Stimulated activated CD8-positive, alpha-beta memory T cell treated with anti-CD3 and anti-CD28 coated beads, Interleukin-4, amount 100 ng/mL, for 48 hours (primary cell): ENCODE measurements around the gene NEAT1.
"Not testable (repeated sequence)": the region's sequence is repeated elsewhere in the genome, so short reads cannot be mapped to it uniquely, and the experiment has no call there.

Source experiments
- DNase-seq: peaks from one replicate; pipeline ENCODE4 v3.0.0-alpha.2; 2020

Gene NEAT1

DNA sequence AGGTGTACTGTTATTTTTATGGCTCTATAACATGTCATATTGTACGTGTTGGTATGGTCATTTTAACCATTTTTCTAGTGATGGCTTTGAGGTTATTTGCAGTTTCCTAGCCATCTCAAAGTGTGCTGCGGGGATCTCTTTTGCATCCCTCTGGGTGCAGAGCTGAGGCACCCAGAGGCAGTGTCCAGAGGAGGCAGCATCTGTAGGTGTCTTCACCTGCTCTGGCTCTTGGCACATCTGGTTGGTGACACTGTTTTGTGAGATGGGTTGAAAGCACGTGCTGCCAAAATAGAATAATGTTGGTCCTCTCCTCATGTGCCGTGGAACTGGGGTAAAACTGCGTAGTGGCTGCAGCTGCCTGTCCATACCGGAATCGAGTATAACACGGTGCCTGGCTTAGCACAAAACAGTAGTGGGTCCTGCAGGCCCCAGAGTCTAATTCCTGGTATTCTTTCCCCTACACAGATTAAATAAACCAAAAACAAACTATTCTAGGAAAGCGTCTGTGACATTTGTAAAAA lies 12.9 kb downstream of the NEAT1 start:
- no peak for DNase-seq

DNA sequence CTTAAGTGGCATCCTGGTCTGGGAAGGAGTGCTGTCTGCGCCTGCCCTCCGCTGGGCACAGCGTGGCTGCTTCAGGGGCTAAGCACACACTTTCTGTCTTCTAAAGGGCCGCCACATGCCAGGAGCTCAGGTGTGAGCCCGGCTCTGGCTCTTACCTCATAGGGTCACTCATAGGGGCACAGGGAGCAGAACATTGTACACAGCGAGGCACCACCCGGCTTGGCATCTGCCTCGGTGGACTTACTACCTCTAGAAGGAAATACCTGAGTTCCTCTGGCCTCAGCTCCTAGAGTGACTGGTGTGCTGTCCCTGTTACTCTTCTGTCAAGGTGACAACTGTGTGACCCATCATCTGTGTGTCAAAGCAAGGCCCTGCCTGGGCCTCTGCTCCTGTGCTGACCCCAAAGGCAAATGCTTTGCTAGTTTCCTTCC lies 13.4 kb downstream of the NEAT1 start:
- peak; percentile 25 for DNase-seq

DNA sequence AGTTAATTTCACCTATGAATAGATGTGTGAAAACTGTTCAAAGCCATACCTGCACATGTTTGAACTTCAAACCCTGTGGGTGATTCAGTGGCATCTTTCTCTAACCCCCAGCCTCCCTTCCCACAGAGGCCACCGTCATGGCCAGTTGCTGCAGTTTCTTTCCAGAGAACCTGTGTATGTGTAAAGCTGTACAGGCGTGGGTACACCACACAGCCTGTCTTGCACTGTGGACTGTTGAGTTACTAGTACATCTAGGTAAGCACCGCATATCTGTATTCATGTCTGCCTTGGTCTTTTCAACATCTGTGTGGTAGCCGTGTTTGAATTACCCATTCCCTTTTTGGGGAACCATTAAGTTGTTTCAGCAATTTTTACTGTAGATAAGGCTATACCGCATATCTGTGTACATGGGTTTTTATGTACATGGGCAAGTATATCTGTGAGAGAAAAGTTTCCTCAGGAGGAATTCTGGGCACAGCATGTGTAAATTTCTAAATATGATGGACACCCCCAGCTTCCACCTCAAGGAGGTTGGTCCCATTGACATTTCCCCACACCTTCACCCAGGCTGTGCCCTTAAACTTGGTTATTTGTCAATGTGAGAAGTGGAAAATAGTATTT lies 13.9 kb downstream of the NEAT1 start:
- DNase-seq, result no peak

DNA sequence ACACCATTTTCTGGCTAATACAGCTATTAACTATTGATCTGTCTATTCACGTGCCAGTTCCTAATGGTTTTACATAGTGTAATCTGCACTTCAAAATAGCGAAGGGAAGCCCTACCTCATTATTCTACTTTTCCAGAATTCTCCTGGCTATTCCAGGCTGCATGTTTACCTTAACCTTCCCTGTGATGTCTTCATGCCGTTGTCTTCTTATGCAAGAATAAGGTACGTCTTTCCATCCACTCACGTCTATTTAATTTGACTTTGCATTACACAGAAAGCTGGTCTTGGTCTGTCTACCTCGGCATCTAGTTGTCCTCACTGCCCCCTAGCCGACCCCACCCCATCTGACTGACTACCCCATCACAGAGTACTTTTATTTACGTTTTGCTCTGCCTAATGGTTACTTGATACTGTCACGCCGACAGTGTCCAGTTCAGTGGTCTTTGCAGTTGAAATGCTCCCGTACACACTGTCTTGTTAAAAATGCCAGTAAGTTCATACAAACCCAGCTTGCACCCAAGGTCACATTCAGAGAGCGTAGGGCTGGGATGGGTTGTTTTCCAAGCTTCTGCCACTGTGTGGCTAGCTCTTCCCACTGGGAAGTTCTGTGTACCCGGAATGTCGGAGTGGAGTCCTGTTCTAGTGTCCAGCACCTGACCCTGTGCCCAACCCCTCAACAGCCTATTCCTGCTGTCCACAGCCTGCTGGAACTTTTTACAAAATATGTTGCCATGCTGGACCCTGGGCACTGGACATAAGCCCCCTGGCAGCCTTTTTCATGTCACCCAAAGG lies 15.0 kb downstream of the NEAT1 start:
- DNase-seq, result no peak

DNA sequence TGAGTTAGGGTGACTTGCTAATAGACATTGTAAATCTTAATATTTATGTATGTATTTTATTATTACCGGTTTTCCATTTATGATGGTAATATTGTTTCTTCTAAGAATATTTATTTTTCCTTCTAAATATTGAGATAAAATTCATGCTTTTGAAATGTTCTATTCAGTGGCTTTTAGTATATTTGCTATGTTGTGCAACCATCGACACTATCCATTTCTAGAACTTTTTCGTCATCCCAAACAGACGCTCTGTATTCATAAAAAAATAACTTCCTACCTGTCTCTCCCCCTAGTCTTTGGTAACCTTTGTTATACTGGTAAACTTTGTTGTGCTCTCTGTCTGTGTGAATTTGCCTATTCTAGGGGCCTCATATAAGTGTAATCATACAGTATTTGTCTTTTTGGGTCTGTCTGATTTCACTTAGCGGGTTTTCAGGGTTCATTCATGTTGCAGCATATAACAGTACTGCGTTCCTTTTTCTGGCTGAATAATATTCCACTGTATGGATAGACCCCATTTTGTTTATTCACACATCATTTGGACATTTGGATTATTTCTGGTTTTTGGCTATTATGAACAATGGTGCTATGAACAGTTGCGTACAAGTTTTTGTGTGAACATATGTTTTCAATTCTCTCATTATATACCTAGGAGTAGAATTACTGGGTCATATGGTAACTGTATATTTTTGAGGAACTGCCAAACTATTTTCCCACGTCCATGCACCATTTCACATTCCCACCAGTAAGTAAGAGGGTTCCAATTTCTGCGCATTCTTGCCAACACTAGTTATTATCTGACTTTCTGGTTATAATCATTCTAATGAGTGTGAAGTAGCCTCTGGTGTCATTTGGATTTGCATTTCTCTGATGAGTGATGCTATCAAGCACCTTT lies 15.9 kb downstream of the NEAT1 start:
- no peak for DNase-seq

DNA sequence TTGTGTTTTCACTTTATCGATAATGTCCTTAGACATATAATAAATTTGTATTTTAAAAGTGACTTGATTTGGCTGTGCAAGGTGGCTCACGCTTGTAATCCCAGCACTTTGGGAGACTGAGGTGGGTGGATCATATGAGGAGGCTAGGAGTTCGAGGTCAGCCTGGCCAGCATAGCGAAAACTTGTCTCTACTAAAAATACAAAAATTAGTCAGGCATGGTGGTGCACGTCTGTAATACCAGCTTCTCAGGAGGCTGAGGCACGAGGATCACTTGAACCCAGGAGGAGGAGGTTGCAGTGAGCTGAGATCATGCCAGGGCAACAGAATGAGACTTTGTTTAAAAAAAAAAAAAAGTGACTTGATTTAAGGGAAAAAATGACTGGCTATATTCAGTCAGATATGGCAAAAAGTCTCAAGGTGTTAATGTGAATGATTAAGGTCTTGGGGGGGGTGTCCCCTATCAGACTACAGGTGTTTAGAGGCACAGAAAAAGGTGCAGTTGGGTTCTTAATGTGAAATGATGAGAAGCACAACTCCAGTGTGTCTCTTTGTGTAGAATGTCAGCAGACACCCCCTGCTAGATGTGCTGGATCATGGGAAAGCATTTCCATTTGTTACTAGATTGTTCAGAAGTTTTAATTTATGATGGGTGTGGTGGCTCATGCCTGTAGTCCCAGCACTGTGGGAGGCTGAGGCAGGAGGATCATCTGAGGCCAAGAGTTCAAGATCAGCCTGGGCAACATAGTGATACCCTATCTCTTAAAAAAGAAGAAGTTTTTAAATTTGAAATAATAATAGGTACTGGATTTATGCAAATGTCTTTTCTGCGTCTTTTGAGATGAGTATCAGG lies 17.0 kb downstream of the NEAT1 start:
- peak; percentile 27 for DNase-seq

DNA sequence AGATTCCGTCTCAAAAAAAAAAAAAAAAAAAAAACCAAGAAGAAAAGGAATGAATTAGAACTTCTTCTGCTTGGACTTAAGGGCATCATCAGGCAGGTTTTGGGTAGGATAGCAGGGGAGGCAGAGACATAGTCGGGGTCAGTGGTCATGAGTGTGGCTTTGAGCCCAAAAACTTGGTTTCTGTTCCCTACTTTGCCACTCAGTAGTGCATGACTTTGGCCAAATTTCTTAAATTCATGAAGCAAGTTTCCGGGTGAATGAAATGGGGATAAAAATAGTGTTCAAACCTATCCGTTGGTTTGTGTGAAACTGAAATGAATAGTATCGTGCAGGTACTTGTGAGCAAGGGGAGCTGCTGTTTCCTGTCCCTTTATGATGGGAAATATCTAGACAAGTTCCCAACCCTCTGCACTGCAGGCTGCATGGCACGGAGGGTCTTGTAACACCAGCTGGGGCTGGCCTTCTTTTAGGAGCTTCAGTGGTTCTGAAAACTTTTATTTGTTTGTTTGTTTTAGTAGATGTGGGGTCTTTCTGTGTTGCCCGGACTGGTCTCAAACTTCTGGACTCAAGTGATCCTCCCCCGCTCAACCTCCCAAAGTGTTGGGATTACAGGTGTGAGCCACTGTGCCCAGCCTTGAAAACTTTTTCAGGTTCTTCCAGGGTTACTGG lies 18.4 kb downstream of the NEAT1 start:
- DNase-seq, result peak; percentile 22

DNA sequence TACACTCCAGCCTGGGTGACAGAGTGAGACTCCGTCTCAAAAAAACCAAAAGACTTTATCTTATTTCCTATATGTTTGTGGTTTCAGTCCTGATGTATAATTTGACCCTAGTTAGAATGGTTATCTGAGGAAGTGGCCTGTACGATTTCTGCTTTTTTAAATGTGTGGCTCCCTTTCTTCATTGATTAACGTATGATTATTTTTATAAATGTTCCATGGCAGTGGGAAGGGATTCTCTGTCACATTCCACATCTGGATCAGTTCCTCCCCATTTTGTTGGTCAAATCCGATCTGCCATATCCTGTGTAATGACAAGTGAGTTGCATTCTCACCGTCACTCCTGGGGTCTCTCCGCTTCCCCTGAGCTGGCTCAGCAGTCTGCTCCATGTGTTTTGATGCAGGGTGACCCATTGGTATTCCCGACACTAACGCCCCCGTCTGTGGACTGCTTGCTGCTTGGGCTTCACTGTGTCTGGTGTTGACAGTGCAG lies 20.3 kb downstream of the NEAT1 start:
- no peak for DNase-seq

DNA sequence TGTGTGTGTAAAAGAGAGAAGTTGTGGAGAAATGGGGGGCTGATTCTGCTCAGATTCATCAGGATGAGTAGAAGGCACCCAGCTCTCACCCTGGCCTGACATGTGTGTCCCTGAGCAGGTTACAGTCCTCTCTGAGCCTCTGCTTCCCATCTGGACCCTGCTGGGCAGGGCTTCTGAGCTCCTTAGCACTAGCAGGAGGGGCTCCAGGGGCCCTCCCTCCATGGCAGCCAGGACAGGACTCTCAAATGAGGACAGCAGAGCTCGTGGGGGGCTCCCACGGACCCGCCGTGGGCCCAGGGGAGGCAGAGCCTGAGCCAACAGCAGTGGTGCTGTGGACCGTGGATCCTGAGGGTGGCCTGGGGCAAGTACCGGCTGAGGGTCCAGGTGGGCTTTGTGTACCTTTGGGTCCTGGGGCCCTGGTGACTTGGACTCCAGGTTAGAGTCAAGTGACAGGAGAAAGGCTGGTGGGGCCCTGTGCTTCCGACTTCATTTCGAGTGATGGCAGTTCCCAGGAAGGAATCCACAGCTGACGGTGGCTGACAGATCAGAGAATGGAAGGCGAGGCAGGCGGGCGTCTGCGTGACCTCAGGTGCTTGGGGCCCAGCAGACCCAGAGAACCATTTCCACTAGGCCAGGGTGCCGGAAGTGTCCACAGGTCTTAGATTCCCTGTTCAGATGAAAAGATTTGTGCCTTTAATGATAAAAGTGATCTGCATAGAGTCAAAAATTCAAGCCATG lies 21.9 kb downstream of the NEAT1 start:
- DNase-seq, result no peak

DNA sequence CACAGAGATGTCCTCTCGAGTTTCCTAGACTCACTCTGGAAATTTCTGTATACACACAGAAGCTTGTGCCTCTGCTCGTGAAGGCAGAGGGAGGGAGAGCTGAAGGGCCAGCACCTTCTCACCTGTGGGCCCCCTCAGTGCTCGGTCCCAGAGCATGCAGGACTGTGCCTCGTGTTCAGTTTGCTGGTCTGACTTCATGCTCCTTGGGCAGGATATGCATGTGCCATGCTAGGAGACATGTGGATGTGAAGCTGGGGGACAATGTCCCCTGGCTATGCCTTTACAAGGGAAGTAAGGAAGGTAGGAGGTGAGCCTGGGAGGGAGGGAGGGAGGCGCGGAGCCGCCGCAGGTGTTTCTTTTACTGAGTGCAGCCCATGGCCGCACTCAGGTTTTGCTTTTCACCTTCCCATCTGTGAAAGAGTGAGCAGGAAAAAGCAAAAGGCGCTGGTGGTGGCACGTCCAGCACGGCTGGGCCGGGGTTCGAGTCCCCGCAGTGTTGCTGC lies 22.6 kb downstream of the NEAT1 start:
- DNase-seq, result no peak

DNA sequence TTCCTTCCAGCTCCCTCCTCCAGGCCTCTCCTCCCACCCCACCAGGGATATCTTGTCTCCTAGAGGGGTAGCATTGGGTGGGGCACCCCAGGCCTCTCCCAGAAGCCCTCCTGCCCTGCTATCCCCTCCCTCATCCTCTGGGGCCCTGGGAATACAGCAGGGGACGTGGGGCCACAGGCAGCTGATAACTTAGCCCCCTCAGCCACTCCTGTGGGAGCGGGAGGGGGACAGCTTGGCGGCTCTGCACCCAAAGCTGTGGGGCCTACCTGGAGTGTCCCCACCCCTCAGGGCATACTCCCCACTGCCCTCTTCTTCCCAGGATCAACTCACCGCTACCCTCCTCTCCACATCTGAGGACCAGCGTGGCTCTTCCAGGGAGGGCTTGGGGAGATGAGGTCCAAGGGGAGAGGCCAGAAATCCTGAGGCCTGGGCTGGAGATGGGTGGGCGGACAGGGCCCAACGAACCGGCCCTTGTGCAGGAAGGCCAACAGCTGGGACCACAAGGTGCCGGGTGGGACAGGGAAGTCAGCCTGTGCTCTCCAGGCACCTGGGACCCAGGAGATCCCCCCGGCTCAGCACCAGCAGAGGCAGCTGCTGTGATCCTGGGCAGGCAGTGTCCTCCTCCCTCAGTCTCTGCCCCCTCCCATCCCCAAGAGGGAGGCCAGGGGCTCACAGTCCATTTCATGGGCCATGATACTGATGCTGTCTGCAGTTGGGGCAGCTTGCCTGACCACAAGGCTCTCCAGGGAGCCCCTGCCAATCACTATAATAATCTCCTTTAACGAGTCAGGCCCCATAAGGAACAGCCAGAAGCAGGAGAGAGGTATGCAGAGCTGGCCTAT lies 23.2 kb downstream of the NEAT1 start:
- no peak for DNase-seq

DNA sequence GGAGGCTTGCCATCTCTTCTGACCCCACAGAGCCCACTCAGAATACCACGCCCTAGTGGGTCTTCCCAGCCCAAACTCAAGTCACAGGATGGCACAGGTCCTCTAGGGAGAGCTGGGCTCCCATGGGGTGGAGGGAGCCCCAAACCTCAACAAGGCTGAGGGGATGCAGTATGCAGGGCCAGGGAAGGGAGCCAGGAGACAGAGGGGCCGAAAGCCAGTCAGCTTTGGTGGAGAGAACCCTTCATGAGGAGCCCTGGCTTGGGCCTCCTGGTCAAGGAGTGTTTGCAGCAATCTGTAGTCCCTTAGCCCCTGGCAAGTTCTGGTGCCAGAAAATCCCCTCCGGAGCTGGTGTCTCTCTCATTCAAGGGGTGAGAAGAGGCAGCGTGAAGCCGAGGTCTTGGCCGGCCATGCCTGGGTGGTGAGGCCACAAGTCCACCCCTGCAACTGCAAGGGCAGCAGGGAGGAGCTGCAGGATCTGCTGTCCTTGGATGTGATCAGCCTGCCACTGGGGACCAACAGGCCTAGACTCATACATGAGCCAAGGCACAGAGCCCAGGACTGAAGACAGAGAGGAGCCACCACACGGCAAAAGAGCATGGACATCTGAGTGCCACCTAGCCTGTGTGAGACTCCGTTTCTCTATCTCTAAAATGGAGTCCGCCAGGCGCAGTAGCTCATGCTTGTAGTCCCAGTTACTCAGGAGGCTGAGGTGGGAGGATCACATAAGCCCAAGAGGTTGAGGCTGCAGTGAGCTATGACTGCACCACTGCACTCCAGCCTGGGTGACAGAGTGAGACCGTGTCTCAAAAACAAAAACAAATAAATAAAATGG lies 24.1 kb downstream of the NEAT1 start:
- DNase-seq, result no peak

DNA sequence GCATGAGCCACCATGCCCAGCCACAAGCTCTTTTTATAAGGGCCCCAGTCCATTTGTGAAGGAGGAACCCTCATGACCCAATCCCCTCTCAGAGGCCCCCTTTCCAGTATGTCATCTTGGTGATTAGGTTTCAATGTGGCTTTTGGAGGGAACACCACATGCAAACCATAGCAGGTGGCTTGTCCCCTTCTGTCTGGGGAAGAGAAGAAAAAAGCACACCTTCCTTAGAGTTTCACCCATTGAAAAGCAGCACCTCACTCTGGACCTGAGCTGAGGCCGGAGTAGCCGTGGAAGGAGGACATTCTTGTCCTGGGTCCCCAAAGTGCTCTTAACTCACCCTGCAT lies 25.4 kb downstream of the NEAT1 start:
- no peak for DNase-seq

DNA sequence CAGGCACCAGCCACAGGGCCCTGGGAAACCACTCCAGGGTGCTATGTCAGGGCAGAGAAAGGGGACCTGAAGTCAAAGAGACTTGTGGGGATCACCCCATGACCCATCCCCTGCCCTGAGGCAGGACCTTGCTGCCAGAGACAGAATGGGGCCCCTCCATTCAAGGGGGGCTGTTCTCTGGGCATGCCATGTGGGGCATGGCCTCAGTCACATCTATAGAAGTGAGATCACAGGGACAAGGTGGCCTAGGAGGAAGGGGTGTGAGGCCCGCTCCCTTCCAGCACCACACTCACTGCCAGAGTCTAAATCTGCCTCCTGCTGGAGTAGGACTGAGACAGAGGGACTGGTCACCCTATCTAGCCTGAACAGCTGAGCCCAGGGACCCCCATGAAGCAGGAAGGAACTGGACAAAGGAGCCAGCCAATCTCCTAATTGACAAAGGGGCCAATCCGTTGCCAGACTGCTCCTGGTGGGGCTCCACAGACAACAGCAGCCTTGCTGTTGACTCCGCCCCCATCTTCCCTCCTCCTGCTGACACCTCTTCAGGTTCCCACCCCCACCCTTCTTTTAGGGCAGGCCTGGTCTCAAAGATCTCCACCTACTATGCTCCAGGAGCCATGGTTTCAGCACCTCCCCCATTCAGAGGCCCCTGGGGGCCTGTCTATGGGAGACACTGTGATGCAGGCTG lies 26.0 kb downstream of the NEAT1 start:
- DNase-seq, result no peak

DNA sequence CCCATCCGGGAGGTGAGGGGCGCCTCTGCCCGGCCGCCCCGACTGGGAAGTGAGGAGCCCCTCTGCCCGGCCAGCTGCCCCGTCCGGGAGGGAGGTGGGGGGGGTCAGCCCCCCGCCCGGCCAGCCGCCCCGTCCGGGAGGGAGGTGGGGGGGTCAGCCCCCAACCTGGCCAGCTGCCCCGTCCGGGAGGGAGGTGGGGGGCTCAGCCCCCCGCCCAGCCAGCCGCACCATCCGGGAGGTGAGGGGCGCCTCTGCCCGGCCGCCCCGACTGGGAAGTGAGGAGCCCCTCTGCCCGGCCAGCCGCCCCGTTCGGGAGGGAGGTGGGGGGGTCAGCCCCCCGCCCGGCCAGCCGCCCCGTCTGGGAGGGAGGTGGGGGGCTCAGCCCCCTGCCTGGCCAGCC lies 28.7 kb downstream of the NEAT1 start:
- DNase-seq, result not testable (repeated sequence)

DNA sequence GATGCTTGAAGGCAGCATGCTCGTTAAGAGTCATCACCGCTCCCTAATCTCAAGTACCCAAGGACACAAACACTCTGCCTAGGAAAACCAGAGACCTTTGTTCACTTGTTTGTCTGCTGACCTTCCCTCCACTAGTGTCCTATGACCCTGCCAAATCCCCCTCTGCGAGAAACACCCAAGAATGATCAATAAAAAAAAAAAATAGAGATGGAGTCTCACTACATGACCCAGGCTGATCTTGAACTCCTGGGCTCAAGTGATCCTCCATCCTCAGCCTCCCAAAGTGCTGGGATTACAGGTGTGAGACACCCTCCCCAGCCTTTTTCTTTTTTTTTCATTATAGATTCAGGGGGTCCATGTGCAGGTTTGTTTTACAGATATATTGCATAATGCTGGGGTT lies 29.7 kb downstream of the NEAT1 start:
- DNase-seq, result not testable (repeated sequence)

DNA sequence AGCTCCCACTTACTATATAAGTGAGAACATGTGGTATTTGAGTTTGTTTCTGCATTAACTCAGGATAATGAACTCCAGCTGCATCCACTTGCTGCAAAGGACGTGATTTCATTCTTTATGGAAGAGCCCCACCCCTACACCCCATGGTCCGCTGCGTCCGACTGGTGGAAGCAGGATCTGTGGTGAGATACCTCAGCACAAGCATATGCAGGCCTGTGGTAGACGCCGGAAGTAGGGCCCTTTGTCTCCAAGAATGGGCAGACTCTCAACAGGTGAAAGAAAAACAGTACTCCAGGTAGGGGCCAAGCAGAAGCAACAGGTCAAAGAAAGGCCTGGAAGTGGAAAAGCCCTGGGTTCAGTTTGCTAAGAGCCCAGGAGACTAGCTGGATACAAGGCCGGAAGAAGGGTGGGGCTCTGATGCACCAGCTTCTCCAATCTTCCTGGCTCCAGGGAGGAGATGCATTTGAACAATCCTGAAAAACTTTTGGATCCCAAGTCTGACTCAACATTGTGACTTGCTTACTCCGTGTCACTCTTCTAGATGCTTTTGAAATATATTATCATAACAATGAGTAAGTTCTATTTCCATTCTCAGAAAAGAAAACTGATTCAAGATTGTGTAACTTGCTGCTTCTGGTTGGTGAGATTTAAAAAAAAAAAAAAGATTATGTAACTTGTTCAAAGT lies 30.4 kb downstream of the NEAT1 start:
- DNase-seq, result peak; percentile 14

DNA sequence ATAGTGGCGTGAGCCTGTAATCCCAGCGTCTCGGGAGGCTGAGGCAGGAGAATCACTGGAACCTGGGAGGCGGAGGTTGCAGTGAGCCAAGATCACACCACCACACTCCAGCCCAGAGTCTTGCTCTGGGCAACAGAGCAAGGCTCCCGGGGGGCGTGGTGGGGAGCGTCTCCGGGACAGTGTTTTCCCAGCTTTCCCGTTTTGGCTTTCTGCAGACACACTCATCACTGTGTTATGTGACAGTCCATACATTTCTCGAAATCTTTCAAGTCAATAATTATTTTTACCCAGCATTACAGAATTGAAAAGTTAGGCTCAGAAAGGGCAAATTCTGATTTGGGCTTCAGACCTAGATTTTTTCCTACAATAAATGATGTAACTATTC lies 31.7 kb downstream of the NEAT1 start:
- DNase-seq, result no peak
